Fibroblast of villous mesenchyme (primary cell): ENCODE data around the gene WFDC10A. TPM values are rescaled to one million over a fixed set of nuclear protein-coding genes. Genes with fewer than 3 reads are reported as not detected.

Experiments used
- DNase-seq: peaks from one replicate; pipeline ENCODE4 v3.0.0-alpha.2; 2010; ENCODE audit warnings: low read depth
- H3K4me3 ChIP-seq: 2 replicates; pipeline ENCODE4 v1.5.1; 2011; ENCODE audit warnings: low read depth, mild to moderate bottlenecking, low read length
- total RNA-seq: library from RNA; depleted of rRNA; stranded (reverse); fragments of >200 nt; gene quantifications from 2 replicates; pipeline ENCODE4 v1.2.3, GENCODE V29; 2012
- TF ChIP-seq, protein P1 (sequence below): IDR thresholded peaks from 2 replicates; pipeline ENCODE4 v1.5.1; 2012; ENCODE audit warnings: low read depth, mild to moderate bottlenecking, low read length; ENCODE audit not compliant: insufficient read depth

The WFDC10A gene
- total RNA-seq, 1 donor: not detected

DNA sequence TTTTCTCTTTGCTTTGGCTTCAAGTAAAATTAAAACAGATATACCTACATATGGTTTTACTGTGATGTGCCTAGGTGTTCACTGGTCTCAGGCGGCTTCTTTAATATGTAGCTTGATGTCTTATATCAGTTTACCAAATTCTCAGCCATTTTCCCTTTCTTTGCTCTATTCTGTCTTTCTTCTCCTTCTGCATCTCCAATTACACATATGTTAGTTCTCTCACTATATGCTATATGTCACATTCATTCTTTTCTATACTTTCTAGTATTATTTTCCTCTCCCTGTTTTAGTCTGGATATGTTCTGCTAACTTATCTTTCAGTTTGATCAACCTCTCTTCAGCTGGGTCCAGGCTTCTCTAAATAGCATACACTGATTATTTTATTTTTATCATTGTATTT, 36.0 kb upstream of the WFDC10A start:
- TF ChIP-seq, protein P1, sequence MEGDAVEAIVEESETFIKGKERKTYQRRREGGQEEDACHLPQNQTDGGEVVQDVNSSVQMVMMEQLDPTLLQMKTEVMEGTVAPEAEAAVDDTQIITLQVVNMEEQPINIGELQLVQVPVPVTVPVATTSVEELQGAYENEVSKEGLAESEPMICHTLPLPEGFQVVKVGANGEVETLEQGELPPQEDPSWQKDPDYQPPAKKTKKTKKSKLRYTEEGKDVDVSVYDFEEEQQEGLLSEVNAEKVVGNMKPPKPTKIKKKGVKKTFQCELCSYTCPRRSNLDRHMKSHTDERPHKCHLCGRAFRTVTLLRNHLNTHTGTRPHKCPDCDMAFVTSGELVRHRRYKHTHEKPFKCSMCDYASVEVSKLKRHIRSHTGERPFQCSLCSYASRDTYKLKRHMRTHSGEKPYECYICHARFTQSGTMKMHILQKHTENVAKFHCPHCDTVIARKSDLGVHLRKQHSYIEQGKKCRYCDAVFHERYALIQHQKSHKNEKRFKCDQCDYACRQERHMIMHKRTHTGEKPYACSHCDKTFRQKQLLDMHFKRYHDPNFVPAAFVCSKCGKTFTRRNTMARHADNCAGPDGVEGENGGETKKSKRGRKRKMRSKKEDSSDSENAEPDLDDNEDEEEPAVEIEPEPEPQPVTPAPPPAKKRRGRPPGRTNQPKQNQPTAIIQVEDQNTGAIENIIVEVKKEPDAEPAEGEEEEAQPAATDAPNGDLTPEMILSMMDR: no peak
- DNase-seq: no peak
- no peak overlapping the region for H3K4me3 ChIP-seq

DNA sequence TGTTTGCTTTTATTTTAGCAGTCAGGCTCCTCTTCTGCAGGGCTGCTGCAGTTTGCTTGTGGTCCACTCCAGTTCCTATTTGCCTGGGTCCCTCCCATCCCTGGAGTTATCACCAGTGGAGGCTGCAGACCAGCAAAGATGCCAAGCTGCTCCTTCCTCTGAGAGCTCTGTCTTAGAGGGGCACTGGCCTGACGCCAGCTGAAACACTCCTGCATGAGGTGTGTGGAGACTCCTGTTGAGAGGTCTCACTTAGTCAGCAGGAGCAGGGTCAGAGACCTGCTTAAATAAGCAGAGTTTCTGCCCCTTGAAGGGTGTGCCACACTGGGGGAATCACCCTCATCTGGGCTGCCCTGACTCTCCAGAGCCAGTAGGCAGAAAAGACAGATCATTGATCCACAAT, 34.3 kb upstream of the WFDC10A start:
- no peak overlapping the region for H3K4me3 ChIP-seq
- no peak for DNase-seq
- TF ChIP-seq, protein P1: no peak

DNA sequence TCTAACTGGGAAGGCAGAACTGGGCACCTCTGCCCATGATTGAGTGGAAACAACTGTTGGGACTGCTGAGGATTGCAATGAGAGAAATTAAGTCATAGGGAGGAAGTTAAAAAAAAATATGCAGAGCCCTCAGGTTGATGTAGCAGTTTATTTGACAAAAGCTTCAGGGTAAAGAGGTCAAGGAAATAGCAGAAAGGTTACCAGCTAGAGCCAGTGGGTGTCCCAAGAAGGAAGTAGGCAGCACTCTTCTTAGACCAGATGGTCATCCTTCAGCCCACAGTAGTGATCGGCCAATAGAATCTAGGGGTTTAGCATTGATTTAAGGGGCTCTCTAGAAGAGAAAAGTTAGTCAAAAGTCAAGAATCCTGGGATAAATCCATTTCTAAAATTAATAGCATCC, 21.7 kb upstream of the WFDC10A start:
- TF ChIP-seq, protein P1: no peak
- no peak overlapping the region for H3K4me3 ChIP-seq

DNA sequence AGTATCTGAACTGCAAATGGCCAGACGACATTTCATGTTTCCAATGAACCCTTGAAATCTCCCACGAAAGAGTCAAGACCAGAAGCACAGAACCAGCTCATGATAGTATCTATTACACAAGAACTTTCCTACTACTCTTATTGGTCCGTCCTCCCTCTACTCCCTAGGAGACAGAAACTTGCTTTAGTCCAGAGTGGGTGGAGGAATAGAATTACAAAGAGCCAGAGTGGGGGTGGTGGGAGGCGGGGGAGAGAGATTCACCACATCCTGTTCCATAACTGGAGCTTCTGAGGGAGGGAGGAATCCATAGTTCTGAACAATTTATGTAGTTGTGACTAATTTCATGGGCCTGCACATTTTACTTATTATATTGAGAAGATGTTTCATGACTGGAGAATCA, 18.5 kb upstream of the WFDC10A start:
- no peak overlapping the region for H3K4me3 ChIP-seq
- TF ChIP-seq, protein P1: no peak

More for the DNA sequence above, 21.7 kb upstream of the WFDC10A start:
- DNase-seq: no peak

DNA sequence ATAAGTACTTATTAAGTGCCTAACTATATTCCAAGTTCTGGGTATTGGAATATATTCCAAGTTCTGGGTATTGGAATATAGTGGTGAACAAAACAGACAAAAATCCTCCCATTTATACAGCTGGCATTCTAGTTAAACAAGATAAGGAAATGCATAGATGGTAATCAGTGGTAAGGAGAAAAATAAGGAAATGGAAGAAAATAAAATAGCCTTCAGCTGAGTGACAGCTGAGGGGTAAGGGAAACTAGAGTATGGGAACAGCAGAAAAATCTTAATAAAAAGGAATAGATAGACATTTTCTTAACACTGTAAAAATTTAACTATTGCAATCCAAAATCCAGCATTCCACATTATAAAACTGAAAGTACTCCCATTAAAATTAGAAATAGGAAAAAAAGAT, 17.2 kb upstream of the WFDC10A start:
- no peak for DNase-seq
- no peak overlapping the region for H3K4me3 ChIP-seq
- TF ChIP-seq, protein P1: no peak

More for the DNA sequence above, 18.5 kb upstream of the WFDC10A start:
- DNase-seq: peak; percentile 90

DNA sequence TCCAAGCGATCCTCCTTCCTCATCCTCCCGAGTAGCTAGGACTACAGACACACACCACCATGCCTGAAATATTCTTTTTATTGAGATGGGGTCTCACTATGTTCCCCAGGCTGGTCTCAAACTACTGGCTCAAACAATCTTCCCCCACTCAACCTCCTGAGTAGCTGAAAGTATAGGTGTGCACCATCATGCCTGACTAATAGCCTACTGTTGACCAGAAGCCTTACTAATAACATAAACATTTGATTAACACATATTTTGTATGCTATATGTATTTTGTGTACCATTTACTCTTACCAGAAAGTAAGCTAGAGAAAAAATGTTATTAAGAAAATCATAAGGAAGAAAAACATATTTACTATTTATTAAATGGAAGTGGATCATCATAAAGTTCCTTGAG, 11.9 kb upstream of the WFDC10A start:
- TF ChIP-seq, protein P1: no peak
- DNase-seq: no peak
- H3K4me3 ChIP-seq: no peak overlapping the region

DNA sequence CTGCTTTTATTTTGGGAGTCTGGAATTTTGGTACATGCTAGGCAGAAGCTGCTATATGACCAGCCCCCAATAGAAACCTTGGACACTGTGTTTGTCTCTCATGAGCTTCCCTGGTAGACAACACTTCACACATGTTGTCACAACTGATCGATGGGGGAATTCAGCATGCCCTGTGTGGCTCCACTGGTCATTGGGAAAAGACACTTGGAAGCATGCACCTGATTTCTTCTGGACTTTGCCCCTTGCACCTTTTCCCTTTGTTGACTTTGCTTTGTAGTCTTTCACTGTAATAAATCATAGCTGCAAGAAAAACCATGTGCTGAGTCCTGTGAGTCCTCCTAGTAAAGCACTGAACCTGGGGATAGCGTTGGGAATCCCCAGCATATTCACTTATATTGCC, 7.9 kb upstream of the WFDC10A start:
- TF ChIP-seq, protein P1: no peak
- H3K4me3 ChIP-seq: no peak overlapping the region
- DNase-seq: no peak
